HEK293T (cell line): Measurements from ENCODE around the gene ANGPTL2.

Source experiments
- CTCF ChIA-PET: fragments of 350-600 bp; formaldehyde crosslinking; extraction: SDS; loops from one replicate; lab custom pipeline; 2021; ENCODE audit warnings: antibody characterized with exemption, inconsistent platforms; lab: Yijun Ruan, JAX
- POLR2A ChIA-PET: fragments of 350-600 bp; formaldehyde crosslinking; extraction: SDS; loops from one replicate; lab custom pipeline; 2020; ENCODE audit warnings: antibody characterized with exemption, inconsistent platforms; lab: Yijun Ruan, JAX
- DNase-seq: peaks from one replicate; pipeline ENCODE4 v3.0.0; 2012; ENCODE audit warnings: mixed read lengths; ENCODE audit errors: extremely low spot score
- ARNT ChIP-seq: fragments of 450-650 bp; IDR thresholded peaks from 2 replicates; pipeline ENCODE4 v1.6.1; 2017; ENCODE audit warnings: mild to moderate bottlenecking
- BHLHE40 ChIP-seq: fragments of 450-650 bp; IDR thresholded peaks from 2 replicates; pipeline ENCODE4 v1.6.1; 2016; ENCODE audit warnings: mild to moderate bottlenecking, moderate library complexity, borderline replicate concordance
- CTBP1 ChIP-seq: fragments of 450-650 bp; IDR thresholded peaks from 2 replicates; pipeline ENCODE4 v1.6.1; 2016; ENCODE audit warnings: borderline replicate concordance
- ELF4 ChIP-seq: fragments of 450-650 bp; IDR thresholded peaks from 2 replicates; pipeline ENCODE4 v1.6.1; 2017; ENCODE audit warnings: antibody characterized with exemption
- FOXA1 ChIP-seq: fragments of 450-650 bp; IDR thresholded peaks from 2 replicates; pipeline ENCODE4 v1.6.1; 2016; ENCODE audit warnings: mild to moderate bottlenecking
- FOXK2 ChIP-seq: fragments of 450-650 bp; IDR thresholded peaks from 2 replicates; pipeline ENCODE4 v1.6.1; 2016; ENCODE audit warnings: mild to moderate bottlenecking
- FOXM1 ChIP-seq: fragments of 450-650 bp; IDR thresholded peaks from 2 replicates; pipeline ENCODE4 v1.6.1; 2017; ENCODE audit warnings: mild to moderate bottlenecking, borderline replicate concordance
- HDGF ChIP-seq: fragments of 450-650 bp; IDR thresholded peaks from 2 replicates; pipeline ENCODE4 v1.6.1; 2017; ENCODE audit warnings: antibody characterized with exemption, borderline replicate concordance
- L3MBTL2 ChIP-seq: fragments of 450-650 bp; conservative IDR thresholded peaks from 2 replicates; pipeline ENCODE4 v1.6.1; 2016; ENCODE audit warnings: mild to moderate bottlenecking
- LEF1 ChIP-seq: fragments of 450-650 bp; IDR thresholded peaks from 2 replicates; pipeline ENCODE4 v1.6.1; 2017; ENCODE audit warnings: mild to moderate bottlenecking, borderline replicate concordance
- NFRKB ChIP-seq: fragments of 450-650 bp; IDR thresholded peaks from 2 replicates; pipeline ENCODE4 v1.6.1; 2016; ENCODE audit warnings: mild to moderate bottlenecking, moderate library complexity
- PKNOX1 ChIP-seq: fragments of 450-650 bp; IDR thresholded peaks from 2 replicates; pipeline ENCODE4 v1.6.1; 2016
- SP1 ChIP-seq: fragments of 450-650 bp; IDR thresholded peaks from 2 replicates; pipeline ENCODE4 v1.6.1; 2017
- SUZ12 ChIP-seq: fragments of 450-650 bp; IDR thresholded peaks from 2 replicates; pipeline ENCODE4 v1.6.1; 2016; ENCODE audit warnings: mild to moderate bottlenecking
- TARDBP ChIP-seq: fragments of 450-650 bp; IDR thresholded peaks from 2 replicates; pipeline ENCODE4 v1.6.1; 2016
- ZNF384 ChIP-seq: fragments of 450-650 bp; IDR thresholded peaks from 2 replicates; pipeline ENCODE4 v1.6.1; 2016

ANGPTL2 gene

GRCh38 chr9:127140181-127140580 lies 17.7 kb upstream of the ANGPTL2 start:
- CTCF ChIA-PET = interaction anchor here (1.0 kb wide), 1 partner anchor 9 kb away, joined by 3 read pairs; no protein-coding TSS in a partner anchor
- no peak for DNase-seq
- POLR2A ChIA-PET = no interaction called here
- no peak for TF ChIP-seq L3MBTL2
- no peak for TF ChIP-seq FOXA1
- no peak for TF ChIP-seq ZNF384
- no peak for TF ChIP-seq ELF4
- TF ChIP-seq SP1 = no peak
- no peak for TF ChIP-seq BHLHE40
- TF ChIP-seq FOXK2 = no peak
- TF ChIP-seq LEF1 = no peak
- TF ChIP-seq PKNOX1 = no peak
- no peak for TF ChIP-seq ARNT
- no peak for TF ChIP-seq FOXM1

GRCh38 chr9:127139775-127140174 lies 17.3 kb upstream of the ANGPTL2 start:
- POLR2A ChIA-PET = no interaction called here
- no peak for DNase-seq
- CTCF ChIA-PET = no interaction called here
- TF ChIP-seq FOXK2 (no peak), FOXA1 (no peak), NFRKB (no peak), HDGF (no peak), BHLHE40 (no peak), TARDBP (no peak)

- DNase-seq = no peak
- ChIA-PET POLR2A (no interaction called here), CTCF (no interaction called here)
- TF ChIP-seq FOXM1 = no peak
- TF ChIP-seq ELF4 = no peak
- TF ChIP-seq FOXA1 = no peak
- no peak for TF ChIP-seq ARNT
- no peak for TF ChIP-seq SUZ12
- no peak for TF ChIP-seq FOXK2
- TF ChIP-seq TARDBP = no peak
- no peak for TF ChIP-seq SP1
- no peak for TF ChIP-seq PKNOX1
- no peak for TF ChIP-seq BHLHE40
- no peak for TF ChIP-seq ZNF384
- TF ChIP-seq NFRKB = no peak
- no peak for TF ChIP-seq CTBP1
- no peak for TF ChIP-seq LEF1
- TF ChIP-seq L3MBTL2 = no peak
- TF ChIP-seq HDGF = no peak
Measured at GRCh38 chr9:127139071-127139731, 16.8 kb upstream of the ANGPTL2 start.

GRCh38 chr9:127138444-127138843 lies 16.0 kb upstream of the ANGPTL2 start:
- TF ChIP-seq ARNT = no peak
- no peak for TF ChIP-seq SP1
- no peak for TF ChIP-seq ZNF384
- no peak for TF ChIP-seq HDGF
- TF ChIP-seq TARDBP = no peak
- TF ChIP-seq ELF4 = no peak
- TF ChIP-seq FOXM1 = no peak
- no peak for TF ChIP-seq L3MBTL2
- no peak for TF ChIP-seq FOXA1
- no peak for TF ChIP-seq FOXK2
- TF ChIP-seq SUZ12 = no peak
- TF ChIP-seq LEF1 = no peak
- TF ChIP-seq PKNOX1 = no peak
- TF ChIP-seq NFRKB = no peak
- TF ChIP-seq BHLHE40 = no peak
- no peak for TF ChIP-seq CTBP1
- POLR2A ChIA-PET = no interaction called here
- CTCF ChIA-PET = no interaction called here
- no peak for DNase-seq

- DNase-seq = no peak
- ChIA-PET POLR2A (no interaction called here), CTCF (no interaction called here)
- TF ChIP-seq FOXA1 = no peak
- TF ChIP-seq ELF4 = no peak
- no peak for TF ChIP-seq PKNOX1
- no peak for TF ChIP-seq TARDBP
- TF ChIP-seq BHLHE40 = no peak
- no peak for TF ChIP-seq FOXK2
- no peak for TF ChIP-seq L3MBTL2
- TF ChIP-seq SUZ12 = no peak
- no peak for TF ChIP-seq NFRKB
- TF ChIP-seq HDGF = no peak
- no peak for TF ChIP-seq SP1
- no peak for TF ChIP-seq ARNT
- no peak for TF ChIP-seq CTBP1
- TF ChIP-seq LEF1 = no peak
- TF ChIP-seq ZNF384 = no peak
Measured at GRCh38 chr9:127137640-127138360, 15.4 kb upstream of the ANGPTL2 start.
